Measurements from ENCODE around the gene PTRH1.

PTRH1 gene

GRCh38 chr9:127667127-127667844, 48.2 kb downstream of the PTRH1 start:
- WGBS, 2 donors (ENCODE audit: extremely low coverage in 2 of 2, insufficient read length in 2 of 2, insufficient replicate concordance in 1 of 2): no CpG with 5 or more reads among the region's 3 CpGs
- Histone ChIP-seq H3K27ac (replicated peaks; ENCODE audit: low read length) (no peak overlapping the region), H3K9ac (ENCODE audit: low read depth, low read length, poor library complexity) (no peak overlapping the region), H4K91ac (ENCODE audit: low read depth, low read length, poor library complexity) (no peak overlapping the region), H3K18ac (ENCODE audit: low read length) (no peak overlapping the region), H2AK5ac (ENCODE audit: low read depth, low read length) (no peak overlapping the region), H3K4me3 (ENCODE audit: low read length in 2 of 2) (no peak overlapping the region), H2BK15ac (ENCODE audit: low read length) (no peak overlapping the region), H3K4me1 (ENCODE audit: control insufficient read depth in 2 of 2, insufficient read depth in 1 of 2, low read depth in 1 of 2, low read length in 2 of 2) (peaks cover 0 to 4% of the 10 kb centered on the region in 2 donors), H2BK120ac (ENCODE audit: low read depth, low read length) (no peak overlapping the region), H2BK5ac (ENCODE audit: low read length) (no peak overlapping the region), H2AFZ (ENCODE audit: low read length) (no peak overlapping the region), H3K36me3 (replicated peaks in 1 of 2; ENCODE audit: control insufficient read depth in 2 of 2, insufficient read depth in 2 of 2, low read length in 2 of 2) (peaks cover 16 to 66% of the 10 kb centered on the region in 2 donors), H3K9me3 (replicated peaks in 1 of 2; ENCODE audit: control insufficient read depth in 2 of 2, insufficient read depth in 1 of 2, low read depth in 1 of 2, low read length in 2 of 2) (no peaks in the 10 kb centered on the region), H3K4ac (ENCODE audit: low read length) (no peak overlapping the region), H3K23ac (ENCODE audit: low read depth, low read length, poor library complexity) (no peak overlapping the region), H4K8ac (ENCODE audit: low read depth, low read length) (no peak overlapping the region), H3K27me3 (ENCODE audit: control insufficient read depth in 3 of 3, insufficient read depth in 3 of 3, low read depth in 1 of 3, low read length in 3 of 3) (no peaks in the 10 kb centered on the region), H3K79me1 (ENCODE audit: low read depth, low read length) (no peaks in the 10 kb centered on the region), H3K4me2 (ENCODE audit: insufficient read depth, low read length, poor library complexity, severe bottlenecking) (no peak overlapping the region), H2BK12ac (ENCODE audit: low read length) (no peak overlapping the region), H3K14ac (ENCODE audit: low read length) (no peak overlapping the region)
- no peak for DNase-seq (ENCODE audit: low spot score)

- Histone ChIP-seq H3K4me1 (ENCODE audit: control insufficient read depth in 2 of 2, insufficient read depth in 1 of 2, low read depth in 1 of 2, low read length in 2 of 2) (peaks cover 0 to 6% of the 10 kb centered on the region in 2 donors), H3K27ac (replicated peaks; ENCODE audit: low read length) (no peak overlapping the region), H2BK120ac (ENCODE audit: low read depth, low read length) (no peak overlapping the region), H3K9me3 (replicated peaks in 1 of 2; ENCODE audit: control insufficient read depth in 2 of 2, insufficient read depth in 1 of 2, low read depth in 1 of 2, low read length in 2 of 2) (no peaks in the 10 kb centered on the region), H3K79me1 (ENCODE audit: low read depth, low read length) (no peaks in the 10 kb centered on the region), H3K36me3 (replicated peaks in 1 of 2; ENCODE audit: control insufficient read depth in 2 of 2, insufficient read depth in 2 of 2, low read length in 2 of 2) (peaks cover 9 to 60% of the 10 kb centered on the region in 2 donors), H2BK15ac (ENCODE audit: low read length) (no peak overlapping the region), H3K4me2 (ENCODE audit: insufficient read depth, low read length, poor library complexity, severe bottlenecking) (no peak overlapping the region), H3K18ac (ENCODE audit: low read length) (no peak overlapping the region), H3K23ac (ENCODE audit: low read depth, low read length, poor library complexity) (no peak overlapping the region), H4K91ac (ENCODE audit: low read depth, low read length, poor library complexity) (no peak overlapping the region), H3K4me3 (ENCODE audit: low read length in 2 of 2) (peak overlapping the region in 1 of 2 donors; percentile 35), H4K8ac (ENCODE audit: low read depth, low read length) (no peak overlapping the region), H2AK5ac (ENCODE audit: low read depth, low read length) (no peak overlapping the region), H3K27me3 (ENCODE audit: control insufficient read depth in 3 of 3, insufficient read depth in 3 of 3, low read depth in 1 of 3, low read length in 3 of 3) (no peaks in the 10 kb centered on the region), H2BK5ac (ENCODE audit: low read length) (no peak overlapping the region), H3K14ac (ENCODE audit: low read length) (no peak overlapping the region), H2AFZ (ENCODE audit: low read length) (no peak overlapping the region), H2BK12ac (ENCODE audit: low read length) (no peak overlapping the region), H3K9ac (ENCODE audit: low read depth, low read length, poor library complexity) (peak overlapping the region; percentile 46), H3K4ac (ENCODE audit: low read length) (no peak overlapping the region)
- no peak for DNase-seq (ENCODE audit: low spot score)
- WGBS, 2 donors (ENCODE audit: extremely low coverage in 2 of 2, insufficient read length in 2 of 2, insufficient replicate concordance in 1 of 2): no CpG with 5 or more reads among the region's 10 CpGs
Measured at GRCh38 chr9:127664678-127665507, 50.6 kb downstream of the PTRH1 start.

GRCh38 chr9:127664324-127664677, 51.2 kb downstream of the PTRH1 start:
- Histone ChIP-seq H3K4me1 (ENCODE audit: control insufficient read depth in 2 of 2, insufficient read depth in 1 of 2, low read depth in 1 of 2, low read length in 2 of 2) (peaks cover 0 to 6% of the 10 kb centered on the region in 2 donors), H3K27ac (replicated peaks; ENCODE audit: low read length) (no peak overlapping the region), H2BK12ac (ENCODE audit: low read length) (no peak overlapping the region), H4K8ac (ENCODE audit: low read depth, low read length) (no peak overlapping the region), H3K23ac (ENCODE audit: low read depth, low read length, poor library complexity) (peak overlapping the region; percentile 5), H2BK5ac (ENCODE audit: low read length) (no peak overlapping the region), H3K36me3 (replicated peaks in 1 of 2; ENCODE audit: control insufficient read depth in 2 of 2, insufficient read depth in 2 of 2, low read length in 2 of 2) (peaks cover 10 to 60% of the 10 kb centered on the region in 2 donors), H3K4me2 (ENCODE audit: insufficient read depth, low read length, poor library complexity, severe bottlenecking) (no peak overlapping the region), H3K4me3 (ENCODE audit: low read length in 2 of 2) (peak overlapping the region in 1 of 2 donors; percentile 9), H2AFZ (ENCODE audit: low read length) (no peak overlapping the region), H3K14ac (ENCODE audit: low read length) (no peak overlapping the region), H2BK15ac (ENCODE audit: low read length) (no peak overlapping the region), H3K9ac (ENCODE audit: low read depth, low read length, poor library complexity) (no peak overlapping the region), H3K18ac (ENCODE audit: low read length) (no peak overlapping the region), H2BK120ac (ENCODE audit: low read depth, low read length) (no peak overlapping the region), H3K27me3 (ENCODE audit: control insufficient read depth in 3 of 3, insufficient read depth in 3 of 3, low read depth in 1 of 3, low read length in 3 of 3) (no peaks in the 10 kb centered on the region), H3K79me1 (ENCODE audit: low read depth, low read length) (no peaks in the 10 kb centered on the region), H2AK5ac (ENCODE audit: low read depth, low read length) (no peak overlapping the region), H4K91ac (ENCODE audit: low read depth, low read length, poor library complexity) (no peak overlapping the region), H3K9me3 (replicated peaks in 1 of 2; ENCODE audit: control insufficient read depth in 2 of 2, insufficient read depth in 1 of 2, low read depth in 1 of 2, low read length in 2 of 2) (no peaks in the 10 kb centered on the region), H3K4ac (ENCODE audit: low read length) (no peak overlapping the region)
- no peak for DNase-seq (ENCODE audit: low spot score)
- WGBS, 2 donors (ENCODE audit: extremely low coverage in 2 of 2, insufficient read length in 2 of 2, insufficient replicate concordance in 1 of 2): no CpG with 5 or more reads among the region's 7 CpGs

All from neuronal stem cell (in vitro differentiated cells).